Non-pigmented ciliary epithelial cell (primary cell): ENCODE measurements around the gene P2RY2.

Source experiments
- DNase-seq: peaks from one replicate; pipeline ENCODE4 v3.0.0-alpha.2; 2010; ENCODE audit warnings: low read depth

The P2RY2 gene

GRCh38 chr11:73205661-73206343, 12.3 kb upstream of the P2RY2 start:
- DNase-seq: no peak

GRCh38 chr11:73206801-73207200, 11.3 kb upstream of the P2RY2 start:
- DNase-seq: no peak

- DNase-seq: no peak
These were observed 8.2 kb upstream of the P2RY2 start for GRCh38 chr11:73209892-73210291.

DNA sequence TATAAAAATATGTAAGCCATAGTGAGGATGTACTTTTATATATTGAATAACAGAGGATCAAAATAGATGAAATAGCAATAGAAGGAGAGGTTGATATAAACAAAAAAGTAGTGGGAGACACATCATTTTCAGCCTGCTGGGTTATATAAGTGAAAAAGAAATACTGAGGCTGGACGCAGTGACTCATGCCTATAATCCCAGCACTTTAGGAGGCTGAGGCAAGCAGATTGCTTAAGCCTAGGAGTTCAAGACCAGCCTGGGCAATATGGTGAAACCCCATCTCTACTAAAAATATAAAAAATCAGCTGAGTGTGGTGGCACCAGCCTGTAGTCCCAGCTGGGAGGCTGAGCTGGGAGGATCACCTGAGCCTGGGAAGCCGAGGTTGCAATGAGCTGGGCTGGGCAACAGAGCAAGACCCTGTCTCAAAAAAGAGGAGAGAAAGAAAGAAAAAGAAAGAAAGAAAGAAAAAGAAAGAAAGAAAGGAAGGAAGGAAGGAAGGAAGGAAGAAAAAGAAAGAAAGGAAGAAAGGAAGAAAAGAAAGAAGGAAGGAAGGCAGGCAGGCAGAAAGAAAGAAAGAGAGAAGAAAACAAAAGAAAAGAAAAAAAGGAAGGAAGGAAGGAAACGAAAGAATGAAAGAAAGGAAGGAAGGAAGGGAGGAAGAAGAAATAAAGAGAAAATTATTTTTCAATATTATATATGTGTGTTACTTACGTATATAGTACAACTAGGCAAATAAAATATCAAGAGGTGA, 7.0 kb upstream of the P2RY2 start:
- no peak for DNase-seq

DNA sequence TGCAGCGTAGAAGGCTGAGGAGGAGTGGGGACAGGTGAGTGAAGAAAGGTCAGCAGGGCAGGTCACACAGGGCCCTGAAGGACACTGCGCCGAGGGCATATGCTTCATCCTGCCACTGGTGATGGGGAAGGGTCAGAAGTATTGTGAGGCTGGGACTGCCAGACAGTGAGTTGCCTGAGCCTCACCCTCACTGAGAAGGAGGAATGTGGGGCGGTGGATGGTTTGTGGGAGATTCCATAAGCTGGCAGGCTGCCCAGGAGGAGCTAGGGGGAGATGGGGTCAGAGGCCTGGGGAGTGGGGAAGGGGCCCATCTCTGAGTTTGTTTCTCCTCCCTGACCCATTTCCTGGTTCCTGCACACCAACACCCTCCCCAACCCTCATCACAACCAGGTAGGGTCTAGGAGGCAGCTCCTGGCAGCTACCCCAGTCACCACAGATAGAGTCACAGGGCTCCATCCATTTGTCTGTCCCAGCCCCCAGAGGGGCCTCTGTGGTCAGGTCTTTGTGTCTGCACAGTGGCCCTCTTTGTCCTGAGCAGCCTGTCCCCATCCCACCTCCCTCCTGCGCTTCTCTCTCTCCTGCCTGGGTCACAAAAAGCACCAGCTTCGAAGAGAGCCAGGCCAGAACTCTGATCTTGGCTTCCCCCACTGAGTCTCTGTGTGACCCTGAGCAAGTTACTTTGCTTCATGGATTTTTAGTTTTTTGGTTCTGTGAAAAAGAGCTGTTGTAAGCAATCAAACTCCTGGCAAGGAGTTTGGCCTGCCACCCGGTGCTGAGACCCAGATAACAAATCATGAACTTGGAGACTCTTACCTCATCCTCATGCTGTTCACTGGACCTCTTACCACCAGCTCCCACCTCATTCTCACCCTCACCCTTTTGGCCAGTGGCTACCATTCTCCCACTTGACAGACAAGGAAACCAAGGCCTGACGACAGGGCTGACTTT, 4.6 kb upstream of the P2RY2 start:
- no peak for DNase-seq

GRCh38 chr11:73215191-73216134, 2.6 kb upstream of the P2RY2 start:
- no peak for DNase-seq

GRCh38 chr11:73216465-73216864, 1.6 kb upstream of the P2RY2 start:
- no peak for DNase-seq

GRCh38 chr11:73217131-73217809, 811 bp upstream of the P2RY2 start:
- DNase-seq: no peak

DNA sequence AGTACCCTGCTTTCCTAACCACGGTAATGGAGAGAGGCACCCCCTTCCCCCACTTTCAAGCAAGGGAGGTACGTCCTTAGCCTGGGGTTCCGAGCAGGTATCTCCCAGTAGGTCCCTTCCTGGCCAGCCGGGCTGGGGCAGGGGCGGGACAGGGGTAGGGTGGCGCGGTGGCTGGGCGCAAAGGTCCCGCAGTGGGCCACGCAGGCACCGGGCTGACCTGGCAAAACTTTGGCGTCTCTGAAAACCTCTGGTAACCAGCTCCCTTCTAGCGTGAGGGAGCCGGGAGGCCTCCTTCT, 323 bp upstream of the P2RY2 start:
- no peak for DNase-seq

GRCh38 chr11:73218830-73219215, 742 bp downstream of the P2RY2 start:
- DNase-seq: no peak

- DNase-seq: no peak
These were observed 1.6 kb downstream of the P2RY2 start for GRCh38 chr11:73219396-73220285.

DNA sequence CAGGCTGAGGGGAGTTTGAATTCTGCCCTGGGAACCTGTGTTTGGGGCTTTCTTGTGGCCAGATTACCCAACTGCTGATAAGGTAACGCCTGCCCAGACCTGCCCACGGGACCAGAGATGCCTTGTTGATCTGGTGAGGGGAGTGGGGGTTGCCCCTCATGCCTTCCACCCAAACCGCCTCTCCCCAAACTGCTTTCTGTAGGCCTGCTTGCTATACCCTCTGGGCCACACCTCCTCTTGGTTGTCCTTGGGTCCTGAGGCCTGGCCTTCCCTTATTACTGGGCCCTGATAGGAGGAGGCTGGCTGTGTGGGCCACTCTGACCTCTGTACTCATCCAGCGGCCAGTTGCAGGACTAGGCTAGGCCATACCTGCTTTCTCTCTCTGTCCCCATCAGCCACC, 3.4 kb downstream of the P2RY2 start:
- DNase-seq: no peak

GRCh38 chr11:73221996-73222395, 3.9 kb downstream of the P2RY2 start:
- DNase-seq: no peak

DNA sequence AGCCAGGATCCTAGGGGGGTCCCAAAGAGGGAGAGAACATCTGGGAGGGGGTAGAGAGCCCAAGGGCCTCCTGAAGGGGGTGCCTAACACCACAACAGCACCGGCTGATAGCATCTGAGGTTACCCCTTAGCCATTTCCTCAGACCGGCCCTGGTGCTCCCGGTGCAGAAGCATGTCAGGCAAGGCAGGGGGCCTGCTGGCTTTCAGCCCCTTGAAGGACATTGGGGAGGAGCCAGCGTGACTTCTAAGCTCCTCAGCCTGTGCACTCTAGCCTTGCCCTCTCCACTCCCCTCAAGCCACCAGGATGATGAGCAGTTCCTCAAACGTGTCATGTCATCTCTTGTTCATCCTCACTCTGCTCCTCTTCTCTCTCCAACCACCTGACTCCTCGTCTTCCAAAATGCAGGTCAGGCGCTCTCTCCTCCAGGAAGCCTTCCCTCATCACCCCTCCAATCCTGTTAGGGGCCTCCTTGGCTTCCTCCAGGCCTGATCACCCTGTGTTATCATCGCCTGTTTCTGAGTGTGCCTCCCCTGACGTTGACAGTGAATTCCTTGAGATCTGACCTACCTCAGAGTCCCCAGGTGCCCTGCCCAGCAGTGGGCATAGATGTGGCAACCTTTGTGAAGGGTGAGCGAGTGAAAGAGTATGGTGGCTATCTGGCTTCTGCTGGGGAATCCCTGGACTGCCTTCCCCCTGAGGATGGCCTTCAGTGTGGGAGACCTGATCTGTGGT, 6.1 kb downstream of the P2RY2 start:
- no peak for DNase-seq

DNA sequence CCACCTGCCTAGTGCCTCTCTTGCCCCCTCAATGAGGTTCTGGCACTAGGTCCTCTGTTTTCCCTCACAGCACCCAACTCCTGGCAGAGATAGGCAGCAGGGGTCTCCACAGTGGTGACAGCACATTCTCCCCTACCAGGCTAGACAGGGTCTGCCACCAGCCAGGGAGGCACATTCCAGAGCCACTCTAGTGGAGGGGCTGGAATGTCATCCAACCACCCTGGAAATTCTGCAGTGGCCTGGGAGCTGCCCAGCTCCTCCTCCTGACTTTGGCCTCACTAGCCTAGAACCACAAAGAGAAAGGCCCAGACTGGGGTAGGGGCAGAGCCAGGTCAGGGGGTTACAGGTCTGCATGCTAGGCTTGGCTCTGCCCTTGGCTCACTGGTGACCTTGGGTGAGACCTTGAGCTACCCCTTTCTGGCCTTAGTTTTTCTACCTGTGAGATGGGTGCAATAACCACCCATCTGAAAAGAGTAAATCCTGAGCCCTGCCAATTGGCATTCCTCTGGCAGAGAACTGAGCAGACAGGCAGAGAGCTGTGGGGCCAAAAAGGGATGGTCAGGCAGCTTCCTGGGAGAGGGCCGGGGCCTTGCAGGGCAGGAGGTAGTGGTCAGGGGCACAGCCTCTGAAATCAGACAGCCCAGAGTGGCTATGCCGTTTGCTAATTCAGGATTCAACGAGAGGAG, 7.1 kb downstream of the P2RY2 start:
- DNase-seq: no peak

- no peak for DNase-seq
These were observed 7.8 kb downstream of the P2RY2 start for GRCh38 chr11:73225851-73226250.

GRCh38 chr11:73226297-73227006, 8.4 kb downstream of the P2RY2 start:
- DNase-seq: no peak

DNA sequence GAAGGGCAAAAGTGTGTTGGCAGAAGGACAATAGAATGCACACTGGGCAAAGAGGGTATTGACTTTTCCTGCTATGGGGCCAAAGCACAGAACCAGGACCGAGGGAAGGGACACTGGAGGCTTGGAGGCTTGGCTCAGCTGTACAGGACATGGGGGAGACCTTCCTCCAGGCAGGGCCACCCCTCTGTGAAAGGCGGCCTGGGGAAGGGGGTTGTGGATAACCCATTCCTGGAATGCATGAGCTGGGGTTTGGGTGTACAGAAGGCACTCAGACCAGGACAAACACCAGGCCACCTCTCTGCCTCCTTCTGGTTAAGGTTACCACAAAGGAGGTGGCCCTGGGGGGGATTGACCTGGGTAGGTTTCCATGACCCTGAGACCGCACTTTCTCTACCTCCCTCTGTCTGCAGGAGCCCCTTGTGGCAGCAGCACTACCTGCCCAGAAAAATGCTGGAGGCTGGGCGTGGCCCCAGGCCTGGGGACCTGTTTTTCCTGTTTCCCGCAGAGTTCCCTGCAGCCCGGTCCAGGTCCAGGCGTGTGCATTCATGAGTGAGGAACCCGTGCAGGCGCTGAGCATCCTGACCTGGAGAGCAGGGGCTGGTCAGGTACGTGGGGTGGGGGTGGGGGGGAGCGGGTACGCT, 9.6 kb downstream of the P2RY2 start:
- DNase-seq: no peak
